Activated T-cell treated with anti-CD3 and anti-CD28 coated beads for 24 hours (primary cell): ENCODE results near the gene SARDH.

ENCODE experiments used
- DNase-seq: peaks from one replicate; pipeline ENCODE4 v3.0.0-alpha.2; 2020; ENCODE audit warnings: low read depth

The SARDH gene

GRCh38 chr9:133669182-133669801 is 68.9 kb downstream of the SARDH start:
- no peak for DNase-seq

GRCh38 chr9:133667759-133668450 is 70.2 kb downstream of the SARDH start:
- DNase-seq = no peak

- DNase-seq = no peak
Measured at GRCh38 chr9:133666845-133667244, 71.3 kb downstream of the SARDH start.

- no peak for DNase-seq
Measured at GRCh38 chr9:133666387-133666786, 71.8 kb downstream of the SARDH start.

GRCh38 chr9:133665535-133665934 is 72.6 kb downstream of the SARDH start:
- DNase-seq = no peak

- DNase-seq = no peak
Measured at GRCh38 chr9:133665096-133665495, 73.1 kb downstream of the SARDH start.

- DNase-seq = no peak
Measured at GRCh38 chr9:133664173-133665050, 73.7 kb downstream of the SARDH start.

GRCh38 chr9:133661846-133662540 is 76.2 kb downstream of the SARDH start:
- no peak for DNase-seq

- no peak for DNase-seq
Measured at GRCh38 chr9:133659516-133659915, 78.6 kb downstream of the SARDH start.

GRCh38 chr9:133658442-133659431 is 79.4 kb downstream of the SARDH start:
- DNase-seq = no peak

- no peak for DNase-seq
Measured at GRCh38 chr9:133657120-133657661, 81.0 kb downstream of the SARDH start.

GRCh38 chr9:133656211-133657119 is 81.7 kb downstream of the SARDH start:
- DNase-seq = no peak

GRCh38 chr9:133655701-133656100 is 82.5 kb downstream of the SARDH start:
- DNase-seq = no peak

GRCh38 chr9:133654736-133655657 is 83.2 kb downstream of the SARDH start:
- DNase-seq = no peak

- no peak for DNase-seq
Measured at GRCh38 chr9:133653638-133654037, 84.5 kb downstream of the SARDH start.

- no peak for DNase-seq
Measured at GRCh38 chr9:133650026-133650425, 88.1 kb downstream of the SARDH start.

- no peak for DNase-seq
Measured at GRCh38 chr9:133649194-133649593, 89.0 kb downstream of the SARDH start.

- no peak for DNase-seq
Measured at GRCh38 chr9:133647765-133648469, 90.2 kb downstream of the SARDH start.
